Smooth muscle cell (in vitro differentiated cells): Measurements from ENCODE around the gene MAPKAPK2. TPM values are rescaled to one million over a fixed set of nuclear protein-coding genes. Genes with fewer than 3 reads are reported as not detected.

Experiments
- DNase-seq: peaks from one replicate; lab custom pipeline; 2025; ENCODE audit not compliant: unreplicated experiment; lab: John Stamatoyannopoulos, UW
- H2AFZ ChIP-seq: fragments of 200-600 bp; sonication (generic); 2 replicates; pipeline ENCODE4 v1.6.0; 2016; ENCODE audit warnings: antibody characterized with exemption, low read depth, mild to moderate bottlenecking
- H3F3A ChIP-seq: fragments of 200-600 bp; sonication (generic); 2 replicates; pipeline ENCODE4 v1.6.0; 2017; ENCODE audit warnings: antibody characterized with exemption, low read depth
- H3K27ac ChIP-seq: fragments of 200-600 bp; sonication (generic); 2 replicates; pipeline ENCODE4 v1.5.1; 2016; ENCODE audit warnings: low read depth, mild to moderate bottlenecking
- H3K27me3 ChIP-seq: fragments of 200-600 bp; sonication (generic); 2 replicates; pipeline ENCODE4 v1.6.1; 2016; ENCODE audit warnings: low read depth, mild to moderate bottlenecking
- H3K36me3 ChIP-seq: fragments of 200-600 bp; sonication (generic); 2 replicates; pipeline ENCODE4 v1.5.1; 2016; ENCODE audit warnings: low read depth
- H3K4me1 ChIP-seq: fragments of 200-600 bp; sonication (generic); 2 replicates; pipeline ENCODE4 v1.5.1; 2016; ENCODE audit warnings: low read depth
- H3K4me2 ChIP-seq: fragments of 200-600 bp; sonication (generic); 2 replicates; pipeline ENCODE4 v1.6.0; 2016; ENCODE audit warnings: mild to moderate bottlenecking
- H3K4me3 ChIP-seq: fragments of 200-600 bp; sonication (generic); 2 replicates; pipeline ENCODE4 v1.5.1; 2016; ENCODE audit warnings: mild to moderate bottlenecking
- H3K79me2 ChIP-seq: fragments of 200-600 bp; sonication (generic); 2 replicates; pipeline ENCODE4 v1.6.0; 2016; ENCODE audit warnings: low read depth, mild to moderate bottlenecking
- H3K9ac ChIP-seq: fragments of 200-600 bp; sonication (generic); 2 replicates; pipeline ENCODE4 v1.6.0; 2016; ENCODE audit warnings: low read depth
- H3K9me3 ChIP-seq: fragments of 200-600 bp; sonication (generic); replicated peaks from 2 replicates; pipeline ENCODE4 v1.5.1; 2016; ENCODE audit warnings: low read depth
- H4K20me1 ChIP-seq: fragments of 200-600 bp; sonication (generic); 2 replicates; pipeline ENCODE4 v1.6.0; 2016; ENCODE audit warnings: low read depth
- CTCF ChIP-seq: fragments of 200-600 bp; sonication (generic); IDR thresholded peaks from 2 replicates; pipeline ENCODE4 v1.5.1; 2017; ENCODE audit warnings: borderline replicate concordance, mild to moderate bottlenecking, antibody characterized with exemption; ENCODE audit not compliant: insufficient read depth, poor library complexity, severe bottlenecking
- WGBS: methylation state at CpG from one replicate; pipeline ENCODE4 v1.1.7; 2016; ENCODE audit warnings: low lambda C conversion rate; 5-methylcytosine and 5-hydroxymethylcytosine counted together
- polyA plus RNA-seq: library from polyadenylated mRNA; unstranded; fragments of >200 nt; fragmentation: Nextera tagmentation; extraction: Ambion mirVana; gene quantifications from 2 replicates; pipeline ENCODE4 v1.2.1, GENCODE V29; 2016
- total RNA-seq: library from RNA; depleted of rRNA; stranded (reverse); fragments of >200 nt; gene quantifications from 2 replicates; pipeline ENCODE4 v1.2.3, GENCODE V29; 2014

The MAPKAPK2 gene
- total and polyA plus RNA-seq, 2 experiments from 2014 or later: 14.3 to 40.9 TPM

GRCh38 chr1:206751891-206752290 lies 67.2 kb downstream of the MAPKAPK2 start:
- Histone ChIP-seq H3K4me3 (no peak overlapping the region), H3K4me2 (no peak overlapping the region), H3K27ac (no peak overlapping the region), H3K9ac (no peak overlapping the region), H3K36me3 (no peaks in the 10 kb centered on the region), H3F3A (peaks cover 12% of the 10 kb centered on the region), H3K79me2 (no peaks in the 10 kb centered on the region), H3K27me3 (no peaks in the 10 kb centered on the region), H4K20me1 (no peaks in the 10 kb centered on the region), H2AFZ (no peak overlapping the region), H3K9me3 (no peaks in the 10 kb centered on the region), H3K4me1 (no peaks in the 10 kb centered on the region)
- no peak for DNase-seq
- WGBS: 52% methylated on average over 5 of the region's 5 CpGs
- TF ChIP-seq CTCF: no peak

- Histone ChIP-seq H3K9me3 (no peaks in the 10 kb centered on the region), H3K27ac (peak overlapping the region; percentile 75), H3K9ac (no peak overlapping the region), H3K79me2 (no peaks in the 10 kb centered on the region), H3K36me3 (no peaks in the 10 kb centered on the region), H3K4me1 (no peaks in the 10 kb centered on the region), H4K20me1 (no peaks in the 10 kb centered on the region), H3F3A (peaks cover 12% of the 10 kb centered on the region), H3K4me2 (no peak overlapping the region), H3K4me3 (no peak overlapping the region), H3K27me3 (no peaks in the 10 kb centered on the region), H2AFZ (no peak overlapping the region)
- 97% methylated on average over 2 of the region's 2 CpGs for WGBS
- no peak for DNase-seq
- no peak for TF ChIP-seq CTCF
These were observed 67.8 kb downstream of the MAPKAPK2 start for GRCh38 chr1:206752481-206752880.

GRCh38 chr1:206753141-206753540 lies 68.4 kb downstream of the MAPKAPK2 start:
- H2AFZ ChIP-seq: no peak overlapping the region
- H3K27me3 ChIP-seq: no peaks in the 10 kb centered on the region
- no peak overlapping the region for H3K4me2 ChIP-seq
- no peak overlapping the region for H3K4me3 ChIP-seq
- DNase-seq: no peak
- H3K4me1 ChIP-seq: no peaks in the 10 kb centered on the region
- H3F3A ChIP-seq: peaks cover 12% of the 10 kb centered on the region
- H3K9me3 ChIP-seq: no peaks in the 10 kb centered on the region
- H3K79me2 ChIP-seq: no peaks in the 10 kb centered on the region
- peak overlapping the region; percentile 75 for H3K27ac ChIP-seq
- no peak for TF ChIP-seq CTCF
- no peaks in the 10 kb centered on the region for H4K20me1 ChIP-seq
- H3K9ac ChIP-seq: no peak overlapping the region
- 33% methylated on average over 3 of the region's 3 CpGs for WGBS
- no peaks in the 10 kb centered on the region for H3K36me3 ChIP-seq

GRCh38 chr1:206754011-206754410 lies 69.3 kb downstream of the MAPKAPK2 start:
- Histone ChIP-seq H3K27me3 (no peaks in the 10 kb centered on the region), H3F3A (peaks cover 12% of the 10 kb centered on the region), H2AFZ (no peak overlapping the region), H3K9ac (no peak overlapping the region), H3K36me3 (no peaks in the 10 kb centered on the region), H3K9me3 (no peaks in the 10 kb centered on the region), H3K4me3 (no peak overlapping the region), H4K20me1 (no peaks in the 10 kb centered on the region), H3K27ac (peak overlapping the region; percentile 75), H3K79me2 (no peaks in the 10 kb centered on the region), H3K4me1 (no peaks in the 10 kb centered on the region), H3K4me2 (peak overlapping the region; percentile 36)
- no peak for TF ChIP-seq CTCF
- no peak for DNase-seq
- 25% methylated on average over 1 of the region's 1 CpG for WGBS
